ENCODE results near the gene NCK1. TPM values are rescaled to one million over a fixed set of nuclear protein-coding genes. Genes with fewer than 3 reads are reported as not detected.
"Not testable (repeated sequence)": the region's sequence is repeated elsewhere in the genome, so short reads cannot be mapped to it uniquely, and the experiment has no call there.

The NCK1 gene
- total and polyA plus RNA-seq, 2 of the 13 experiments (the other 11 are each of a cell fraction or from before 2014, with no cell fraction given), result 14.7 to 30.4 TPM

DNA sequence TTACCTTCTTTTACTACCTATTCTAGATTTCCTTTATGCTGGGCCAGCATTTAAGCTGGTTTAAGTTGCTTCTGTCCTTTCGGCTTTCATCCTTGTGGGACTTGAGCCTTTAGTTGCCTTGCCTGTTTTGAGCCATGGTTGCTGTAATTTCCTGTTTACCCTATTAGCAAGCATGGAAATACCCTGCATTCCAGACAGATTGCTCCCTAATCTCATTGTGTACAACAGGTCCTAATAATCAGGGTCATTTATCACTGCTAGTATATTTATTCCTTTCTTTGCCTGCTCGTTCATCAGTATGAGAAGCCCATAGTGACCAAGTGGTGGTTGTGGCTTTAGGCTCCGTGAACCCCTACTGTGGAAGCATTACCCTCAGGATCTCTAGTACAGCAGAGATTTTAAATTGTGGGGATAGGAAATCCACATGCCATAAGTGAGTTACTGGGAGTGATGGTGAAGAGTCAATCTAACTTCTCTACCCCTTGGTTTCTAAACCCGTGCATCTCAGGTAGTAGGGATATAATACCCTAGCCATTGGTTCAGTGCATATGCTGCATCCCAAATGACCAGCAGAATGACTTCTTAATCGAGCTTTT, 31.9 kb downstream of the NCK1 start:
- 76% methylated on average over 5 of the region's 5 CpGs for WGBS (ENCODE audit: low lambda C conversion rate)
- no peak overlapping the region for H3K9ac ChIP-seq (ENCODE audit: insufficient read depth, low read depth, low read length)
- intact Hi-C loops (cut with micrococcal nuclease; ENCODE audit: unreplicated experiment), result no loop called here
- ATAC-seq (no peak; the same call in 2 of the 3 replicates), DNase-seq (ENCODE audit: low spot score) (peak; percentile 12), FAIRE-seq (no peak)
- no peaks in the 10 kb centered on the region; a peak in 1 of 5 replicates for H3K36me3 ChIP-seq (replicated peaks in 1 of 2; ENCODE audit: control insufficient read depth in 1 of 2, insufficient read depth in 2 of 2, low read length in 2 of 2)
- no peaks in the 10 kb centered on the region for H3K9me3 ChIP-seq (ENCODE audit: low read length)
- POLR2A ChIA-PET, result interaction anchor here (0.7 kb wide), 1 partner anchor 141 kb away, joined by 3 read pairs; the partner anchor contains the start of gene STAG1
- no peak overlapping the region for H3K4me3 ChIP-seq (replicated peaks in 1 of 3; ENCODE audit: insufficient read depth in 1 of 3, low read depth in 2 of 3, low read length in 3 of 3)
- no TSS peak for BruUV-seq (replicated peaks)
- TF ChIP-seq FOSL2 (CRISPR knock-in tag; IDR thresholded peaks at IDR 0.05) (0 out of 2 replicates have a peak, but pooled peaks have one; percentile 12), ZBTB42 (CRISPR knock-in tag; IDR thresholded peaks at IDR 0.05) (no peak), CREB1 (IDR thresholded peaks at IDR 0.05) (no peak), CREB1 (CRISPR knock-in tag; IDR thresholded peaks at IDR 0.05) (0 out of 2 replicates have a peak, but pooled peaks have one; percentile 19)
- TF ChIP-seq, protein P1, sequence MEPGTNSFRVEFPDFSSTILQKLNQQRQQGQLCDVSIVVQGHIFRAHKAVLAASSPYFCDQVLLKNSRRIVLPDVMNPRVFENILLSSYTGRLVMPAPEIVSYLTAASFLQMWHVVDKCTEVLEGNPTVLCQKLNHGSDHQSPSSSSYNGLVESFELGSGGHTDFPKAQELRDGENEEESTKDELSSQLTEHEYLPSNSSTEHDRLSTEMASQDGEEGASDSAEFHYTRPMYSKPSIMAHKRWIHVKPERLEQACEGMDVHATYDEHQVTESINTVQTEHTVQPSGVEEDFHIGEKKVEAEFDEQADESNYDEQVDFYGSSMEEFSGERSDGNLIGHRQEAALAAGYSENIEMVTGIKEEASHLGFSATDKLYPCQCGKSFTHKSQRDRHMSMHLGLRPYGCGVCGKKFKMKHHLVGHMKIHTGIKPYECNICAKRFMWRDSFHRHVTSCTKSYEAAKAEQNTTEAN (CRISPR knock-in tag; conservative IDR thresholded peaks at IDR 0.05), result no peak
- peaks cover 74% of the 10 kb centered on the region for H3K79me2 ChIP-seq (ENCODE audit: insufficient read depth, low read length)
- H3K27ac ChIP-seq (ENCODE audit: extremely low read length, insufficient read depth, low read length), result no peak overlapping the region
- CTCF ChIA-PET (ENCODE audit: low intra/inter-chr PET ratio, low total read pairs), result no interaction called here
- peaks cover 19% of the 10 kb centered on the region for H3K4me1 ChIP-seq (ENCODE audit: insufficient read depth, low read length)
- no peak overlapping the region for H3K4me2 ChIP-seq (ENCODE audit: low read depth, low read length)
- peaks cover 9% of the 10 kb centered on the region; the same call in 1 of the 2 replicates for H4K20me1 ChIP-seq (ENCODE audit: insufficient read depth, low read length)
- in situ Hi-C loops (cut with HindIII; ENCODE audit: extremely low pct_ligation_motif_present, low pct_unique_long_range_greater_than_20kb), result no loop called here
- H2AFZ ChIP-seq (ENCODE audit: low read length), result no peak overlapping the region
- H3K27me3 ChIP-seq (ENCODE audit: control insufficient read depth in 1 of 2, insufficient read depth in 2 of 2, low read length in 2 of 2), result no peaks in the 10 kb centered on the region

DNA sequence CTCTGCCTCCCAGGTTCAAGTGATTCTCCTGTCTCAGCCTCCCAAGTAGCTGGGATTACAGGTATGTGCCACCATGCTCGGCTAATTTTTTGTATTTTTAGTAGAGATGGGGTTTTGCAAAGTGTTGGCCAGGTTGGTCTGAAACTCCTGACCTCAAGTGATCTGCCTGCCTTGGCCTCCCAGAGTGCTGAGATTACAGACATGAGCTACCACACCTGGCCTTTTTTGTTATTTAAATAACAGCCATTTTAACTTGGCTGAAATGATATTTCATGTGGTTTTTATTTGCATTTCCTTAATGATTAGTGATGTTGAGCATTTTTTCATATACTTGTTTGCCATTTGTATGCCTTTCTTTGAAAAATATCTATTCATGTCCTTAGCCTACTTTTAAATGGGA, 35.2 kb downstream of the NCK1 start:
- H3K27me3 ChIP-seq (ENCODE audit: control insufficient read depth in 1 of 2, insufficient read depth in 2 of 2, low read length in 2 of 2); DNase-seq (ENCODE audit: low spot score); H2AFZ ChIP-seq (ENCODE audit: low read length); H4K20me1 ChIP-seq (ENCODE audit: insufficient read depth, low read length); H3K9ac ChIP-seq (ENCODE audit: insufficient read depth, low read depth, low read length); H3K4me2 ChIP-seq (ENCODE audit: low read depth, low read length); in situ Hi-C loops (cut with HindIII; ENCODE audit: extremely low pct_ligation_motif_present, low pct_unique_long_range_greater_than_20kb); FAIRE-seq; ATAC-seq; intact Hi-C loops (cut with micrococcal nuclease; ENCODE audit: unreplicated experiment); POLR2A ChIA-PET; CTCF ChIA-PET (ENCODE audit: low intra/inter-chr PET ratio, low total read pairs); BruUV-seq (replicated peaks); H3K36me3 ChIP-seq (replicated peaks in 1 of 2; ENCODE audit: control insufficient read depth in 1 of 2, insufficient read depth in 2 of 2, low read length in 2 of 2); H3K4me3 ChIP-seq (replicated peaks in 1 of 3; ENCODE audit: insufficient read depth in 1 of 3, low read depth in 2 of 3, low read length in 3 of 3); H3K9me3 ChIP-seq (ENCODE audit: low read length); H3K27ac ChIP-seq (ENCODE audit: extremely low read length, insufficient read depth, low read length): not testable (repeated sequence)
- 100% methylated on average over 1 of the region's 1 CpG for WGBS (ENCODE audit: low lambda C conversion rate)
- H3K4me1 ChIP-seq (ENCODE audit: insufficient read depth, low read length), result peaks cover 29% of the 10 kb centered on the region
- H3K79me2 ChIP-seq (ENCODE audit: insufficient read depth, low read length), result peaks cover 78% of the 10 kb centered on the region
